K562 (cell line): Measurements from ENCODE around the gene AIFM3. TPM values are rescaled to one million over a fixed set of nuclear protein-coding genes. Genes with fewer than 3 reads are reported as not detected.
A peak's percentile ranks its signal among the peaks of the same experiment; 100 is the strongest.

ENCODE experiments used
- CAMTA2 ChIP-seq: fragments of 250-450 bp; sonication (Bioruptor Pico); conservative IDR thresholded peaks from 2 replicates; pipeline ENCODE4 v1.5.1; 2022
- E2F4 ChIP-seq: sonication (generic); formaldehyde crosslinking; IDR thresholded peaks from 2 replicates; pipeline ENCODE4 v1.8.0; 2022; ENCODE audit warnings: mild to moderate bottlenecking, low read depth, missing genetic modification reagents
- GTF2B ChIP-seq: IDR thresholded peaks from 2 replicates; pipeline ENCODE4 v1.6.1; 2011; ENCODE audit not compliant: insufficient read length; ENCODE audit errors: extremely low read depth
- HINFP ChIP-seq: fragments of 450-650 bp; conservative IDR thresholded peaks from 2 replicates; pipeline ENCODE4 v1.6.1; 2016; ENCODE audit warnings: missing genetic modification characterization, low read depth, mild to moderate bottlenecking, control low read depth, missing compliant biosample characterization
- HMG20B ChIP-seq: fragments of 250-450 bp; sonication (Bioruptor Pico); IDR thresholded peaks from 2 replicates; pipeline ENCODE4 v1.5.0; 2021; ENCODE audit warnings: mild to moderate bottlenecking
- HMGN3 ChIP-seq: IDR thresholded peaks from 2 replicates; pipeline ENCODE4 v1.6.1; 2011; ENCODE audit warnings: borderline replicate concordance, low read depth, mild to moderate bottlenecking, mixed read lengths, low read length; ENCODE audit not compliant: insufficient read length; ENCODE audit errors: extremely low read depth
- KDM4B ChIP-seq, 2 experiments: fragments of 450-650 bp in 1 of 2; sonication (generic) in 1 of 2; IDR thresholded peaks; 2 replicates each; pipeline ENCODE4 v1.6.1; 2016 to 2017; ENCODE audit warnings: borderline replicate concordance in 2 of 2, antibody characterized with exemption in 1 of 2, low read depth in 1 of 2, mild to moderate bottlenecking in 1 of 2
- RAD51 ChIP-seq: fragments of 450-650 bp; IDR thresholded peaks from 2 replicates; pipeline ENCODE4 v1.7.1; 2016; ENCODE audit warnings: low read depth, mild to moderate bottlenecking, borderline replicate concordance
- REST ChIP-seq, 2 experiments: fragments of 450-650 bp; formaldehyde crosslinking in 1 of 2; IDR thresholded peaks; 2 replicates each; pipeline versions ENCODE4 v1.4.0 to v1.6.1; 2014 to 2020; ENCODE audit warnings: mild to moderate bottlenecking in 2 of 2, borderline replicate concordance in 1 of 2, low read depth in 1 of 2
- SNRNP70 ChIP-seq: fragments of 200-400 bp; formaldehyde crosslinking; optimal IDR thresholded peaks from 2 replicates; pipeline ENCODE3; 2017; ENCODE audit warnings: low read depth, low read length
- SRF ChIP-seq, 2 experiments: fragments of 250-450, 450-650 bp in 1 of 2; sonication (Bioruptor Pico) in 1 of 2; sonication (generic) in 1 of 2; formaldehyde crosslinking; IDR thresholded peaks; 2 replicates each; pipeline versions ENCODE4 v1.5.0 to v1.5.1; 2020 to 2022; ENCODE audit warnings: mild to moderate bottlenecking in 1 of 2, missing genetic modification reagents in 1 of 2
- ZBTB1 ChIP-seq: sonication (generic); formaldehyde crosslinking; IDR thresholded peaks from 2 replicates; pipeline ENCODE4 v1.8.1; 2023; ENCODE audit warnings: missing genetic modification reagents, low read depth, mild to moderate bottlenecking, borderline replicate concordance
- polyA plus RNA-seq, 8 experiments: library from polyadenylated mRNA; depleted of rRNA in 4 of 8; stranded (reverse) in 5 of 8; unstranded in 3 of 8; fragments of >200 nt; fragmentation: Nextera tagmentation in 2 of 8; fragmentation: Illumina TruSeq in 1 of 8; extraction: Ambion mirVana in 2 of 8; extraction: Trizol in 1 of 8; gene quantifications; 2 replicates each; pipeline versions ENCODE4 v1.2.1 to v1.2.3, GENCODE V29; 2011 to 2014; ENCODE audit warnings: inconsistent platforms in 1 of 8, missing spikeins in 1 of 8
- total RNA-seq, 7 experiments: library from RNA; depleted of rRNA in 6 of 7; stranded (reverse); fragments of >200 nt in 6 of 7; fragmentation: Illumina TruSeq in 2 of 7; extraction: Trizol in 2 of 7; gene quantifications; 2 replicates each; pipeline versions ENCODE4 v1.2.1 to v1.2.3, GENCODE V29; 2011 to 2021; ENCODE audit warnings: low replicate concordance in 1 of 7

The AIFM3 gene
- total and polyA plus RNA-seq, 9 of the 15 experiments (the other 6 are each of a cell fraction or from before 2014, with no cell fraction given) = 0.03 to 0.20 (median 0.07) TPM; not detected in 1

GRCh38 chr22:20956258-20957101 is 10.6 kb upstream of the AIFM3 start (continued):
- TF ChIP-seq REST (IDR thresholded peaks at IDR 0.05; ENCODE audit: borderline replicate concordance) (peak; percentile 65), REST (CRISPR knock-in tag; IDR thresholded peaks at IDR 0.05; ENCODE audit: low read depth) (no peak), RAD51 (no peak), SRF (CRISPR knock-in tag; IDR thresholded peaks at IDR 0.05) (0 out of 4 replicates have a peak, but pooled peaks of 1 of the 2 experiments have one; percentile 13), HMG20B (CRISPR knock-in tag) (0 out of 2 replicates have a peak, but pooled peaks have one; percentile 29), E2F4 (CRISPR knock-in tag) (no peak), KDM4B (IDR thresholded peaks at IDR 0.05; ENCODE audit: borderline replicate concordance in 2 of 2, low read depth in 1 of 2) (0 out of 4 replicates have a peak, but pooled peaks of 1 of the 2 experiments have one; percentile 81), HINFP (tag) (no peak), ZBTB1 (CRISPR knock-in tag) (peak; percentile 44; the same call in 1 of the 2 replicates), GTF2B (no peak), SNRNP70 (peak; percentile 24), CAMTA2 (0 out of 2 replicates have a peak, but pooled peaks have one; percentile 26), HMGN3 (peak; percentile 34)
